GM21447 (cell line): ENCODE data around the gene ODAD3.
A peak's percentile ranks its signal among the peaks of the same experiment; 100 is the strongest.
"Not testable (repeated sequence)": the region's sequence is repeated elsewhere in the genome, so short reads cannot be mapped to it uniquely, and the experiment has no call there.

Experiments used
- ATAC-seq: cut with Tn5 transposase; IDR thresholded peaks from one replicate; pipeline ENCODE4 v1.9.1; 2021; ENCODE audit not compliant: unreplicated experiment

The ODAD3 gene

GRCh38 chr19:11444059-11444458 lies 9.1 kb upstream of the ODAD3 start:
- ATAC-seq: no peak

- no peak for ATAC-seq
These were observed 3.0 kb upstream of the ODAD3 start for GRCh38 chr19:11437955-11438354.

DNA sequence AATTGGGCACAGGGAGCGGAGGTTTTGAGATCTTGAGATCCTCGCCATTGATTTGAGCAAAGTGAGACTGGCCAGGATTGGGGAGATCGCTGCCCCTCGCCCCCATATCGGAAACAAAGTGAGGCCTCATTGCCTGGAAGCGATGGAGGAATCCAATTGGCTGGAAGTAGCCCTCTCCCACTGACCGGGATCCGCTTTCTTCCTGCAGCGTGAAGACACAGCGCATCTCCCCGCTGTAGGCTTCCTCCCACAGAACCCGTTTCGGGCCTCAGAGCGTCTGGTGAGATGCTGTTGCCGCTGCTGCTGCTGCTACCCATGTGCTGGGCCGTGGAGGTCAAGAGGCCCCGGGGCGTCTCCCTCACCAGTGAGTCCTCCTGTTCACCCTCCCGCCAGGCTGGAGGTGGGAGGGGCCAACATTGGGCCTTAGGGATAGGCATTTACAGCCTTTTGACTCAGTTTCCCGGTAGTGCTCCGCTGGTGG lies 952 bp upstream of the ODAD3 start:
- no peak for ATAC-seq

GRCh38 chr19:11434703-11435056 lies 241 bp downstream of the ODAD3 start:
- peak; percentile 4 for ATAC-seq

- ATAC-seq: not testable (repeated sequence)
These were observed 1.4 kb downstream of the ODAD3 start for GRCh38 chr19:11433526-11433925.

GRCh38 chr19:11426656-11427055 lies 8.3 kb downstream of the ODAD3 start:
- ATAC-seq: no peak

DNA sequence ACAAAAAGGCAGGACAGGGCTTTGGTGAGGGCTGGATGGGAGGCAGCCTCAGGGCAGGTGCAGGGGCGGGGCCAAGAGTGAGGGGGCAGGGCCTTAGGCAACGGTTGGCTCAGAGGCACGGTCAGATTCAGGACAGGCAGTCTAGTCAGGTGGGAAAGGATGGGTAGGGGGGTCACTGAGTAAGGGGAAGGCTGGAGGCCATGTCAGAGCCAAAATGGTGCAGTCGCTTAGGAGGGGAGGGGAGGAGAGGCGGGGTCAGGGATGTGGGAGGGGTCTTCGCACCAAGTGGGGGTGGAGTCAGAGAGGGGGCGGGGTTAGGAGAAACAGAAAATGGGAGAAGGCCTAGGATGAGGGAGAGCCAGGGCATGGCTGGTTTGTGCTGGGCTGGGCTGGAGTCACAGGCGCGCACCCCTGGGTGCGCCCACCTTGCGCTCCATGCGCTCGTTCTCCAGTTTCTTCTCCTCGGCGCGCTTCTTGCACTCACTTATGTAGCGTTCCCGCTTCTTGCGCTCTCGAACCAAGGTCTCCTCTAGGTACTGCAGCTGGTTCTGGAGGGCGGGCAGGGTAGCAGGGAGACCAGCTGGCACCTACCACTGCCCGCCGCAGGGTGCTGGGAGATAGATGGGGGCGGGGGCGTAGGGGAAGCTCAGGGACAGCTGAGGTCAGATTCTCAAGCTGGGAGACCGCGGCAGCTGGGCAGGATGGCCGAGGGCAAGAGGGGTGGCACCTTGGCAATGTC lies 9.0 kb downstream of the ODAD3 start:
- ATAC-seq: no peak

DNA sequence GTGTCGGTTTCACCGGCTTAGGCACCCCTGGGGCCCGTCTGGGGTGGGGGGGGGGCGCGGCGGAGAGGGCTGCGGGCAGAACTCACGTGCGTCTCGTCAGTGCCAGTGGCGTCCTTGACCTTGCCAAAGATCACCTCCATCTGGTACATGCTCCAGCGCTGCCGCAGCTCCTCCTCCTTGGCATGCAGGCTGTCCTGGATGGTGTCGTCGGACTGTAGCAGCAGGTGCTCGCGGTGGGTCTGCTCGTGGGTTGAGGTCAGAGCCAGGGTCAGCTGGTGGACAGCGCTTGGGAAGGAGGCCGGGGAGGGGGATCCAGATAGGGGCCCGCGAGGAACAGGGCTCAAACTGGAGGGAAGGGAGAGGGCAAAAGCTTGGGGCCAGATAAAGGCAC lies 11.1 kb downstream of the ODAD3 start:
- ATAC-seq: no peak

- no peak for ATAC-seq
These were observed 11.6 kb downstream of the ODAD3 start for GRCh38 chr19:11423164-11423790.

DNA sequence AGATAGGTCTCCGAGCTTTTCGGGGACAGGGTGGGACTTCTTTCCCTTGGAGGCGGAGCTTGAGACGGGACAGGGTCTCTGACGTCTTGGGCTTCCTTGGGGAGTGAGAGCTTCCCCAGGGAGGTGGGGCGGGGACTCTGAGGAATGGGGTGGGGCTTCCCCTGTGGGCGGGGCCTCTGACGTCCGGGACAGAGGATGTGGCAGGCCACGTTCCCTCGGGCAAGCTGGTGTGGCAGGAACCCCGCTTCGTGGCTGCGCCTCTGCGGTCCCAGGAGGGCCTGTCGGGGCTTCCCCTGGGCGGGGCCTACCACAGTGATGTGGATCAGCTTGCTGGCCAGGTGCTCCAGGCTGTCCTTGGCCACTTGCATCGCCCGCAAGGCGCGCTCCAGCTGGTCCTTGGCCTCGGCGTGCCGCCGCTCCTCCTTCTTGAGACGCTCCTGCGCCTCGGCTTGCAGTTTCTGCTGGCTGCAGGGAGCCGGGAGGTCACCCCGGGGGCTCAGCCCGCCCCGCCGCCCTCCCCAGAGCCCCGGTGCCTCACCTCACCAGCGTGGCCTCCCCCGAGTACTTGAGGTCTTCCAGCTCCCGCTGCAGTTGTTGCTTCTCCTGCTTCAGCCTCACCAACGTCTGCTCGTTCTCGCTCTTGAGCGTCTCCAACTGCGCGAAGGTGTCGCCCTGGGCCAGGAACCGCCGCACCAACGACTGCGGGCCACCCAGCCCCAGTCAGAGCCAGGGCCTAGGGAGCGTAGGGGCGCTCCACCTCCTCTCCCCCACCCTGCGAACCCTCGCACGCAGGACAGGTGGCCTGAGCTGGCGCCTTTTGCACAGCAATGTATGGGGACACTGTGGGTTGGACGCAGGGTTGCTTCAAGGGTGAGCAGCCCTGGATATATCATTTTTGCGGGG lies 12.5 kb downstream of the ODAD3 start:
- ATAC-seq: peak; percentile 69

DNA sequence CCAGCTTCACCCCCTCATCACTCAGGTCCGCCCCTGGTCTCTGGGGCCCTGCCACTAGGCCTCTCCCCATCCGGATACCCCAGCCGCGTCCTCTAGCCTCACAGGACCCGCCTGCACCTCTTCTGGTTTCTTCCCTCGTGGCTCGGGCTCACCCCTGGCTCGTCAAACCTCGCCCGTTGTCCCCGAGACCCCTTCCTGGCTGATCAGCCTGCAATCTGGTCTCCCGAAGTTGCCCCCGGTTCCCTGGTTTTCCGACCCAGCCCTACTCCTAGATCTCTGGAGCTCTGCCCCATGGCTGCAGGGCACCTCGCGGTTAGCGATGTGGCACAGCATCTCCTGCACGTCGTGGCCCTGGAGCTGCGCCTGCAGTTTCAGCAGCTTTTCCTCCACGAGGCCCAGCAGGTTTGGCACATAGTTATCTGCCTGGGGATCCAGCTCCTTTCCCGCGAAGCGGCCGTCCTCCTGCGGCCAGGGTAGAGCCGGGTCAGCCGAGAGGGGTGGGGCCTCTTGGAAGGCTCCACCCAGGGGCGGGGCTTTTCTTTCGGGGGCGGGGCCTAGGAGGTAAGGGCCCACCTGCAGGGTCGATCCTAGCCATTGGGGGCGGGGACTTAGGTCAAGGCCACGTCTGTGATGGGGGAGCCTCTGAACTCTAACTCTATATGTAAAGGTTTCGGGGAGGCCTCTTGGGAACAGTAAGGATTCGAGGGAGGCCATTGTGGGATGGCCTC lies 13.4 kb downstream of the ODAD3 start:
- ATAC-seq: peak; percentile 52

GRCh38 chr19:11420429-11421370 lies 14.2 kb downstream of the ODAD3 start:
- ATAC-seq: no peak

GRCh38 chr19:11418549-11419506 lies 16.1 kb downstream of the ODAD3 start, which contains the start of gene RGL3:
RGL3 (minus strand) TSS chr19:11419314; CDS start chr19:11419278, 36 bp downstream.
- ATAC-seq: no peak

GRCh38 chr19:11418094-11418548 lies 16.8 kb downstream of the ODAD3 start:
- ATAC-seq: no peak

- ATAC-seq: no peak
These were observed 18.4 kb downstream of the ODAD3 start for GRCh38 chr19:11416346-11417052.

DNA sequence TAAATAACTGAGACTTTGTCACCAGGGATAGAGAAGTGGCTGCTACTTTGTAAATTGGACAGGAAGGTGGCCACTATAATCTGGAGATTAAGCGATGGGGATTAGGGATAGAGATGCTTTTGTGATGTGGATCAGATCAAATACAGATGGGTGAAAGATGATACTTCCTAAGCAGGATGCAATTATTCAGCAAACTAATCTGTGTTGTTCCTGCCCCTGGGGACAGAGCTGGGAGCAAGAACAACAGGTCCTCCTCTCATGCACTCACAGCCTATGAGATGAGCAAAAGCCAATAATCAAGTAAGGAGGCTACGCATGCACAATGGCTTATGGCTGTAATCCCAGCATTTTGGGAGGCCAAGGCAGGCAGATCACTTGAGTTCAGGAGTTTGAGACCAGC lies 20.4 kb downstream of the ODAD3 start:
- ATAC-seq: no peak

DNA sequence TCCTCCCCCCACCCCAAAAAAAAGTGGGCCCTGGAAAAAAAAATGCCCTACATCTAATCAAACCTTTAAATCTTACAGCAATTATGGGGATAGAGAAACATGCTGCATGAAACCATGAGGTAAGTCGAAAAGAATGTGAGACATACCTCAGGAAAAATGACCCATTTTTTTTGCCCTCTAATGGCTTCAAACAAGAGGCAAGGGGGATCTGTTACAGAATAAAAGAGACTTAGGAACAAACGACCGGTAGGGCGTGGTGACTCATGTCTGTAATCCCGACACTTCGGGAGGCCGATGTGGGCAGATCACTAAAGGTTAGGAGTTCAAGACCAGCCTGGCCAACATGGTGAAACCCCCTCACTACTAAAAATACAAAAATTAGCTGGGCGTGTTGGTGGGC lies 24.2 kb downstream of the ODAD3 start:
- no peak for ATAC-seq

DNA sequence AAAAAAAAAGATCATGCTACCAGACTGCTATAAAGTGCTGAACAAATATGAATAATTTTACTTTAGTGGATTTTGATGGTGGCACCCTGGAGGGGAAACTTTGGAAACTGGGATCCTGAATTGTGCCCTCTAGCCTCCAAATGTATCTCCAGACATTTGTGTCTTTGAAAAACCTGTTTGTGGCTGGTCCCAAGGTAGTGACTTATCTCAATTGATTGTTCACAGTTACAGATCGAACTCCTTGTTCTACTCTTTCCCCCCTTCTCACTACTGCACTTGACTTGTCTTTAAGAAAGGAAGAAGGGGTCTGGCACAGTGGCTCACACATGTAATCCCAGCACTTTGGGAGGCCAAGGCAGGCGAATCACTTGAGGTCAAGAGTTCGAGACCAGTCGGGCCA lies 26.3 kb downstream of the ODAD3 start:
- ATAC-seq: no peak
